Measurements from ENCODE around the gene NES.

DNA sequence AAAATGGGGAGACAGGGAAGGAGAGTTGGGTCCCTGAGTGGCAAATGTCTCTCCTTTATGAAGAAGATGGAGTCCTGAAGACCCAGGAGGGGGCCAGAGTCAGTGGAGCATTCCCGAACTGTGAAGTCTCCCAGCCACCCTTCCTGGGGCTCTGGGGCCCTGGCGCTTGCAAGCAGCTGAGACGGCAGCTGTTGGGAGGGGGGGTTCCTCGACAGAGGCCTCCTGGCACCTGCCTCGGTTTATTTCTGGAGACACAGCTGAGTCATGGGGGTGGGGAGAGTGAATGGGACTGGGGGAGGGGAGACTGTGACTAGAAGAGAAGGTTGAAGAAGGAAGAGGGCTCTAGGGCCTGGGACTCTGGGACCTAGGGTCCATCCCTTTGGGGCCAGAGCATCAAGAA lies 14.0 kb downstream of the NES start:
- TF ChIP-seq, protein P1, sequence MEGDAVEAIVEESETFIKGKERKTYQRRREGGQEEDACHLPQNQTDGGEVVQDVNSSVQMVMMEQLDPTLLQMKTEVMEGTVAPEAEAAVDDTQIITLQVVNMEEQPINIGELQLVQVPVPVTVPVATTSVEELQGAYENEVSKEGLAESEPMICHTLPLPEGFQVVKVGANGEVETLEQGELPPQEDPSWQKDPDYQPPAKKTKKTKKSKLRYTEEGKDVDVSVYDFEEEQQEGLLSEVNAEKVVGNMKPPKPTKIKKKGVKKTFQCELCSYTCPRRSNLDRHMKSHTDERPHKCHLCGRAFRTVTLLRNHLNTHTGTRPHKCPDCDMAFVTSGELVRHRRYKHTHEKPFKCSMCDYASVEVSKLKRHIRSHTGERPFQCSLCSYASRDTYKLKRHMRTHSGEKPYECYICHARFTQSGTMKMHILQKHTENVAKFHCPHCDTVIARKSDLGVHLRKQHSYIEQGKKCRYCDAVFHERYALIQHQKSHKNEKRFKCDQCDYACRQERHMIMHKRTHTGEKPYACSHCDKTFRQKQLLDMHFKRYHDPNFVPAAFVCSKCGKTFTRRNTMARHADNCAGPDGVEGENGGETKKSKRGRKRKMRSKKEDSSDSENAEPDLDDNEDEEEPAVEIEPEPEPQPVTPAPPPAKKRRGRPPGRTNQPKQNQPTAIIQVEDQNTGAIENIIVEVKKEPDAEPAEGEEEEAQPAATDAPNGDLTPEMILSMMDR (IDR thresholded peaks at IDR 0.05; ENCODE audit: borderline replicate concordance, extremely low read depth, low read length, poor library complexity, severe bottlenecking), result no peak
- no peak for TF ChIP-seq EZH2 (IDR thresholded peaks at IDR 0.05; ENCODE audit: borderline replicate concordance, low read depth, low read length, severe bottlenecking)

Measured in DND-41 (cell line).